Measurements from ENCODE around the gene BCL2A1.
A peak's percentile ranks its signal among the peaks of the same experiment; 100 is the strongest.

BCL2A1 gene

DNA sequence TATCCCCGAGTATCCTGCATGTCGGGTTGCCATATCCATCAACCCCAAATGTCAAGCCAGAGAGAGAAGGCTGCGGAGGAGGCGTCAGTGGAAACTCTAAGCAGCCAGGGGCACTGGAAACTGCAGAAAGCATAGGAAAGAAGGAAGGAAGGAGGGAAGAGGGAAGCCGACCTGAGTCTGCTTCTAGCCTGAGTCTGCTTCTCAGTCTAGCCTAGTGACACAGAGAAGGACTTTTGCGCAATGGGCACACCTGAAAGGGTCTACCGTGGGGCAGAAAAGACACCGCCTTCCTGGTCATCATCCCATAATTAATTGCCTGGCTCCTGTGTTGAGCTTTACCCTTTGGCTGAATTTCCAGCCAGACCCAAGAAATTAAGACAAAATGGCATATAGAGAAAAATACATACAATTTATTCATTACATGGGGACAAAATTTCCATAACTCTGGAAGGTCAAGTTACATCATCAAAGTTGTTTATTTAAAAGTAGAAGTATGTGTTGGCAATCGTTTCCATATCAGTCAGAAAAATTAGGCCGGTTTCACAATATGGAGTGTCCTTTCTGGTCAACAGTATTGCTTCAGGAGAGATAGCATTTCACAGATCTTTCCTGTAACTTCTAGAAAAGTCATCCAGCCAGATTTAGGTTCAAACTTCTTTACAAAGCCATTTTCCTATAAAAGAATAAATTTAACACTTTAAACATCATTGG, 10.3 kb downstream of the BCL2A1 start:
- Histone ChIP-seq H2BK12ac (ENCODE audit: low read length) (no peak overlapping the region), H3K9ac (ENCODE audit: low read length) (no peak overlapping the region), H3K23ac (ENCODE audit: low read length) (no peak overlapping the region), H3K14ac (ENCODE audit: low read length) (no peak overlapping the region), H2BK5ac (ENCODE audit: low read depth, low read length, poor library complexity) (no peak overlapping the region), H4K91ac (ENCODE audit: low read depth, low read length) (no peak overlapping the region), H3K27me3 (ENCODE audit: insufficient read depth, low read length) (no peaks in the 10 kb centered on the region), H3K4ac (ENCODE audit: low read depth, low read length) (no peak overlapping the region), H3K4me1 (ENCODE audit: control insufficient read depth in 1 of 2, insufficient read depth in 2 of 2, low read length in 2 of 2) (no peaks in the 10 kb centered on the region), H4K8ac (ENCODE audit: low read depth, low read length) (no peak overlapping the region), H4K12ac (ENCODE audit: low read depth, low read length) (no peak overlapping the region), H3K36me3 (ENCODE audit: control insufficient read depth in 1 of 2, insufficient read depth in 2 of 2, low read length in 2 of 2) (no peaks in the 10 kb centered on the region), H3K4me2 (ENCODE audit: low read length) (no peak overlapping the region), H2BK120ac (ENCODE audit: insufficient read depth, low read length, poor library complexity) (no peak overlapping the region), H2AFZ (ENCODE audit: insufficient read depth, low read length, poor library complexity) (no peak overlapping the region), H3K79me2 (ENCODE audit: control insufficient read depth, insufficient read depth, low read length, poor library complexity) (no peaks in the 10 kb centered on the region), H3K18ac (ENCODE audit: low read length) (no peak overlapping the region), H3K27ac (ENCODE audit: low read depth, low read length) (no peak overlapping the region), H3K9me3 (ENCODE audit: insufficient read depth, low read depth, low read length) (no peaks in the 10 kb centered on the region), H3K79me1 (ENCODE audit: low read length) (no peaks in the 10 kb centered on the region), H2AK5ac (ENCODE audit: low read length) (no peak overlapping the region), H3K4me3 (ENCODE audit: low read depth, low read length) (no peak overlapping the region)
- WGBS (ENCODE audit: extremely low coverage, insufficient coverage, insufficient read length), result no CpG with 5 or more reads among the region's 10 CpGs
- peak in 1 of 2 donors; percentile 31 for DNase-seq

DNA sequence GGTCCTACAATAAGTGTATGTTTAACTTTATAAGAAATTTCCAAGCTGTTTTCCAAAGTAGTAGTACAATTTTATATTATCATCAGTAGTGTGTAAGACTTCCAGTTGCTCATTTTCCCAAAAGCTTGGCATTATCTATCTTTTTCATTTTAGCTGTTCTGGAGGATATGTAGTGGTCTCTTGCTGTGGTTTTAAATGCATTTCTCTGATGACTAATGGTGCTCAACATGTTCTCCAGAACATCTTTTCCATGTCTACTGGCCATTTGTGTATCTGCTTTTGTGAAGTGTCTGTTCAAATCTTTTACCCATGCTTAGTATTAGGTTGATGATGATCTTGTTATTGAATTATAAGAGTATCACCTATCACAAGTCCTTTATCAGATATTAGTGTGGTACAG, 13.3 kb downstream of the BCL2A1 start:
- Histone ChIP-seq H4K91ac (ENCODE audit: low read depth, low read length) (no peak overlapping the region), H4K8ac (ENCODE audit: low read depth, low read length) (no peak overlapping the region), H3K4ac (ENCODE audit: low read depth, low read length) (no peak overlapping the region), H3K4me2 (ENCODE audit: low read length) (no peak overlapping the region), H2BK5ac (ENCODE audit: low read depth, low read length, poor library complexity) (no peak overlapping the region), H3K36me3 (ENCODE audit: control insufficient read depth in 1 of 2, insufficient read depth in 2 of 2, low read length in 2 of 2) (no peaks in the 10 kb centered on the region), H3K79me1 (ENCODE audit: low read length) (no peaks in the 10 kb centered on the region), H3K18ac (ENCODE audit: low read length) (no peak overlapping the region), H3K23ac (ENCODE audit: low read length) (no peak overlapping the region), H3K9me3 (ENCODE audit: insufficient read depth, low read depth, low read length) (no peaks in the 10 kb centered on the region), H3K9ac (ENCODE audit: low read length) (no peak overlapping the region), H3K4me3 (ENCODE audit: low read depth, low read length) (no peak overlapping the region), H3K27ac (ENCODE audit: low read depth, low read length) (no peak overlapping the region), H2BK120ac (ENCODE audit: insufficient read depth, low read length, poor library complexity) (no peak overlapping the region), H3K4me1 (ENCODE audit: control insufficient read depth in 1 of 2, insufficient read depth in 2 of 2, low read length in 2 of 2) (no peaks in the 10 kb centered on the region), H4K12ac (ENCODE audit: low read depth, low read length) (no peak overlapping the region), H3K27me3 (ENCODE audit: insufficient read depth, low read length) (no peaks in the 10 kb centered on the region), H2BK12ac (ENCODE audit: low read length) (no peak overlapping the region), H2AK5ac (ENCODE audit: low read length) (no peak overlapping the region), H3K14ac (ENCODE audit: low read length) (no peak overlapping the region), H3K79me2 (ENCODE audit: control insufficient read depth, insufficient read depth, low read length, poor library complexity) (no peaks in the 10 kb centered on the region), H2AFZ (ENCODE audit: insufficient read depth, low read length, poor library complexity) (no peak overlapping the region)
- no peak for DNase-seq

DNA sequence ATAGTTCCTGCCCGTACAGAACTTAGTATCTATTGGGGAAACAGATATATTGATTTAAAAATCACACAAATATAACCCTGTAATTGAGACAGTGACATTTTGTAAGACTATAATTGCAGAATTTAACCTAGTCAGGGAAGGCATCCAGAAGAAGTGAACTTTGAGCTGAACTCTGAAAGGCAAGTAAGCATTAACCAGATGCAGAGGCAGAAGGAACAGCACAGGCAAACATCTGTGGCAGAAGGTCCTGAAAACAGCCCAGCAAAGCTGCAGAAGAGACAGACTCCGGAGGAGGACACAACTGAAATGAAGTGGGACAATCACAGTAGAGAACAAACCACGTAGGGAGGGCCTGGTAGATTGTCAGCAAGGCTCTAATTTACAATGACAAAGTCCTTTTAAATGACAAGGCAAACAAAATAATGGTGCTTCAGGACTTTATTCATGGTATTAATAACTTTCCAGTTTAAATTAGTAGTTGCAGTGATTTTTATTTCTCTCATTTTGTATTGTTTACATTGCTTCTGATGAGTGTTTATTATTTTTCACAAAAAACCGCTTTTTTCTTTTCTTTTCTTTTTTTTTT, 14.5 kb downstream of the BCL2A1 start:
- no peak overlapping the region for H4K12ac ChIP-seq (ENCODE audit: low read depth, low read length)
- no CpG with 5 or more reads among the region's 4 CpGs for WGBS (ENCODE audit: extremely low coverage, insufficient coverage, insufficient read length)

DNA sequence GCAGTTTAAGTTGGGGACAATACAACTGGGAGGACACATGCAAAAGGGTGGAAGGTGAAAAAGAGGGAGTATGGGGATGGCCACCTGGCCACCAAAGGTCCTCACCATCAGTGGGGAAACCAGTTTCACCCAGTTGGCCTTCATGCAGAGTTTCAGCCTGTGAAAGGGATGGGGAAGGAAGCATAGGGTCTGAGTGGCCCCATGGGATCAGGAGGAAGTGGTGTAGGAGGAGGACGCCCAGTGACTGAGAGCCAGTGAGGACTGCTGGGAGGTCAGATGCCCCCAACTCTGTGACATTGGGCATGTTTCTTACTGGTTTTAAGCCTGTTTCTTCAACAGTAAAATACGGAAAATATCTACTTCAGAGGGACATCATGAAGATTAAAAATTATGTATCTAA, 16.3 kb downstream of the BCL2A1 start:
- Histone ChIP-seq H3K79me1 (ENCODE audit: low read length) (no peaks in the 10 kb centered on the region), H2AK5ac (ENCODE audit: low read length) (no peak overlapping the region), H3K4me2 (ENCODE audit: low read length) (no peak overlapping the region), H3K36me3 (ENCODE audit: control insufficient read depth in 1 of 2, insufficient read depth in 2 of 2, low read length in 2 of 2) (no peaks in the 10 kb centered on the region), H3K27me3 (ENCODE audit: insufficient read depth, low read length) (no peaks in the 10 kb centered on the region), H3K4me1 (ENCODE audit: control insufficient read depth in 1 of 2, insufficient read depth in 2 of 2, low read length in 2 of 2) (no peaks in the 10 kb centered on the region), H2BK5ac (ENCODE audit: low read depth, low read length, poor library complexity) (no peak overlapping the region), H3K18ac (ENCODE audit: low read length) (no peak overlapping the region), H2BK120ac (ENCODE audit: insufficient read depth, low read length, poor library complexity) (no peak overlapping the region), H3K9me3 (ENCODE audit: insufficient read depth, low read depth, low read length) (no peaks in the 10 kb centered on the region), H3K9ac (ENCODE audit: low read length) (no peak overlapping the region), H3K14ac (ENCODE audit: low read length) (no peak overlapping the region), H3K23ac (ENCODE audit: low read length) (no peak overlapping the region), H3K79me2 (ENCODE audit: control insufficient read depth, insufficient read depth, low read length, poor library complexity) (no peaks in the 10 kb centered on the region), H3K27ac (ENCODE audit: low read depth, low read length) (no peak overlapping the region), H4K12ac (ENCODE audit: low read depth, low read length) (no peak overlapping the region), H4K91ac (ENCODE audit: low read depth, low read length) (no peak overlapping the region), H3K4ac (ENCODE audit: low read depth, low read length) (no peak overlapping the region), H3K4me3 (ENCODE audit: low read depth, low read length) (no peak overlapping the region), H2BK12ac (ENCODE audit: low read length) (no peak overlapping the region), H4K8ac (ENCODE audit: low read depth, low read length) (no peak overlapping the region), H2AFZ (ENCODE audit: insufficient read depth, low read length, poor library complexity) (no peak overlapping the region)
- DNase-seq, result no peak
- no CpG with 5 or more reads among the region's 2 CpGs for WGBS (ENCODE audit: extremely low coverage, insufficient coverage, insufficient read length)

More for the DNA sequence above, 14.5 kb downstream of the BCL2A1 start:
- Histone ChIP-seq H3K4me2 (ENCODE audit: low read length) (no peak overlapping the region), H3K27ac (ENCODE audit: low read depth, low read length) (no peak overlapping the region), H2BK120ac (ENCODE audit: insufficient read depth, low read length, poor library complexity) (no peak overlapping the region), H3K23ac (ENCODE audit: low read length) (no peak overlapping the region), H3K9ac (ENCODE audit: low read length) (no peak overlapping the region), H3K14ac (ENCODE audit: low read length) (no peak overlapping the region), H2BK5ac (ENCODE audit: low read depth, low read length, poor library complexity) (no peak overlapping the region), H3K4ac (ENCODE audit: low read depth, low read length) (no peak overlapping the region), H3K79me2 (ENCODE audit: control insufficient read depth, insufficient read depth, low read length, poor library complexity) (no peaks in the 10 kb centered on the region), H3K36me3 (ENCODE audit: control insufficient read depth in 1 of 2, insufficient read depth in 2 of 2, low read length in 2 of 2) (no peaks in the 10 kb centered on the region), H2AFZ (ENCODE audit: insufficient read depth, low read length, poor library complexity) (no peak overlapping the region), H4K8ac (ENCODE audit: low read depth, low read length) (no peak overlapping the region), H3K4me3 (ENCODE audit: low read depth, low read length) (no peak overlapping the region), H2AK5ac (ENCODE audit: low read length) (no peak overlapping the region), H2BK12ac (ENCODE audit: low read length) (no peak overlapping the region), H4K91ac (ENCODE audit: low read depth, low read length) (no peak overlapping the region), H3K4me1 (ENCODE audit: control insufficient read depth in 1 of 2, insufficient read depth in 2 of 2, low read length in 2 of 2) (no peaks in the 10 kb centered on the region), H3K79me1 (ENCODE audit: low read length) (no peaks in the 10 kb centered on the region), H3K18ac (ENCODE audit: low read length) (no peak overlapping the region), H3K27me3 (ENCODE audit: insufficient read depth, low read length) (no peaks in the 10 kb centered on the region), H3K9me3 (ENCODE audit: insufficient read depth, low read depth, low read length) (no peaks in the 10 kb centered on the region)
- DNase-seq, result no peak

Measured in trophoblast cell (in vitro differentiated cells and primary cell).